D721Med (cell line): ENCODE measurements around the gene MBLAC1.
"Not testable (repeated sequence)": the region's sequence is repeated elsewhere in the genome, so short reads cannot be mapped to it uniquely, and the experiment has no call there.

ENCODE experiments used
- DNase-seq: peaks from one replicate; pipeline ENCODE4 v3.0.0; 2011; ENCODE audit warnings: low spot score; ENCODE audit not compliant: insufficient read length
- FAIRE-seq: peaks from 2 replicates; lab custom pipeline; 2011; peaks lifted over from hg19 to GRCh38; lab: Jason Lieb, UNC
- TF ChIP-seq, protein P1 (sequence below): IDR thresholded peaks from 2 replicates; pipeline ENCODE4 v1.5.1; 2012; ENCODE audit warnings: mild to moderate bottlenecking, control low read depth; ENCODE audit not compliant: insufficient read depth; ENCODE audit errors: missing control alignments

The MBLAC1 gene

DNA sequence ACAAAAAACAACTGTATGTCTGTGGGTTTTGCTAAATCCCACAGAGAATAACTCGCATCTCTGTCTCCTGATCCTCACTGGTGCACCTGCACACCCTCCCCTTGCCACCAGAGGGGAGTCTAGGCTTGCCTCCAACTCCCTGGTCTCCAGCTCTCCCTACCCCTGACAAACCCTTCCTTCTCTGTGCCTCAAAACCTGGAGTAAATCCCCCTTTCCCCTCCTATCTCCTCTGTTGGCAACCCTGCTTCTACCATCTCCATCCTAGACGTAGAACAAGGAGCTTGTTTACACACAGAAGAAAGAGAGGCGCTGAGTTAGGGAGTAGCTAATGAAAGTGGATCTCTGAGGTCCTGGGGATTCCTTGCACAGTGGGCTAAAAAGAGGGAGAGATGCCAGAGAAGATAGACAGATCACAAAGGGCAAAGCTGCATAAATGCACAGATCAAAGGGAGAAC lies 6.0 kb downstream of the MBLAC1 start:
- no peak for FAIRE-seq

DNA sequence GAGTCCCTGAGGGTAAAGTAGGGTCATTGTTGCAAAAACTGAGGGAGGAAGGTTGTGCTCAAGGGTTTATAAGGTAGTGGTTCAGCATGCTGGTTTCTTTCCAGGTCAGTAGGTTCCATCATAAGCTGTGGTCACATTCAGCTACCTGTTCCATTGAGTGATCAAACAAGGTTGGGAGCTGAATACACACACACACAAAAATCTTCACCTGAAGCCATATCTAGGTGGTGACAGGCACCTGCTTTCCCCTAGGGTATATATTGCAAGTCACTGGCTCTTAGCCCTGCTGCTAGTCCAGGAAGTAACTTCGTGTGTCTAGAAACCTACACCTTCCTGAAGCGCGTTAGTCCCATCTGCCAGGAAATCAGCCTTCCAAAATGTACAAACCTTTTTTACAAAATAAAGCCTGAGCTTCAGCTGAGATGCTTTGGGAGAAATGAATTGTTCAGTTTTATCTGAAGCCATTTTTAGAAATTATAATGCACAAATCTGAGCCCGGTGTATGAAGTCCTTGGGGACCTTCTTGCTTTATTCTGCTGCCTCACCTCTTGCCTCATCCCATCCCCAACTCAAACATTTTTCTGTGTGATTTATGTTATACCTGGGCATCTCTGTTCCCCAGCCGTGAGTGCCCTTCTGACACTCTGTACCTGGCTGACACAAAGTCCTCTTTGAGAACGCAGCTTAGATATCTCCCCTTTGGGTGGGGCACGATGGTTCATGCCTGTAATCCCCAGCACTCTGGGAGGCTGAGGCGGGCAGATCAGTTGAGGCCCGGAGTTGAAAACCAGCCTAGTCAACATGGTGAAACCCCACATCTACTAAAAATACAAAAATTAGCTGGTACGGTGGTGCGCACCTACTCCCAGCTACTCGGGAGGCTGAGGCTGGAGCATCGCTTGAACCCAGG lies 11.3 kb downstream of the MBLAC1 start:
- TF ChIP-seq, protein P1, sequence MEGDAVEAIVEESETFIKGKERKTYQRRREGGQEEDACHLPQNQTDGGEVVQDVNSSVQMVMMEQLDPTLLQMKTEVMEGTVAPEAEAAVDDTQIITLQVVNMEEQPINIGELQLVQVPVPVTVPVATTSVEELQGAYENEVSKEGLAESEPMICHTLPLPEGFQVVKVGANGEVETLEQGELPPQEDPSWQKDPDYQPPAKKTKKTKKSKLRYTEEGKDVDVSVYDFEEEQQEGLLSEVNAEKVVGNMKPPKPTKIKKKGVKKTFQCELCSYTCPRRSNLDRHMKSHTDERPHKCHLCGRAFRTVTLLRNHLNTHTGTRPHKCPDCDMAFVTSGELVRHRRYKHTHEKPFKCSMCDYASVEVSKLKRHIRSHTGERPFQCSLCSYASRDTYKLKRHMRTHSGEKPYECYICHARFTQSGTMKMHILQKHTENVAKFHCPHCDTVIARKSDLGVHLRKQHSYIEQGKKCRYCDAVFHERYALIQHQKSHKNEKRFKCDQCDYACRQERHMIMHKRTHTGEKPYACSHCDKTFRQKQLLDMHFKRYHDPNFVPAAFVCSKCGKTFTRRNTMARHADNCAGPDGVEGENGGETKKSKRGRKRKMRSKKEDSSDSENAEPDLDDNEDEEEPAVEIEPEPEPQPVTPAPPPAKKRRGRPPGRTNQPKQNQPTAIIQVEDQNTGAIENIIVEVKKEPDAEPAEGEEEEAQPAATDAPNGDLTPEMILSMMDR: no peak
- FAIRE-seq (no peak), DNase-seq (no peak)

More for the DNA sequence above, 6.0 kb downstream of the MBLAC1 start:
- no peak for DNase-seq
- TF ChIP-seq, protein P1: peak; percentile 97

DNA sequence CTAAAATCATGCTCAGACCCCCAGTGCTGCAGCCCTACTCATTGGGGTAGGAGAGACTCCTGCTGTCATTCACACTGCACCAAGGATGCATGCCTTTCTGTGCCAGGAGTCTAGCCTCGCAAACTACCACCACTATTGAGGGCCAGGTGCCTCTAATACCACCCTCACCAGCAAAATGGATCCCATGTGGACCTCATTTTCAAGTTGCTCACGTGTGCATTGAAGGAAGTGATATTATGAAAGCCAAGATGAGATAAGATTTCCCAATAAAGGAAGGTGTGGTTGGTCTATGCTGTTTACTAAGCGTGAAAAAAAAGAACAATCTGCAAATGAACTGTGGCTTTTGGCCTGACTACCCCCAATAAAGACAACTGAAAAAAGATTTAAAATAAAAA lies 14.8 kb downstream of the MBLAC1 start:
- TF ChIP-seq, protein P1: no peak
- FAIRE-seq (no peak), DNase-seq (no peak)

DNA sequence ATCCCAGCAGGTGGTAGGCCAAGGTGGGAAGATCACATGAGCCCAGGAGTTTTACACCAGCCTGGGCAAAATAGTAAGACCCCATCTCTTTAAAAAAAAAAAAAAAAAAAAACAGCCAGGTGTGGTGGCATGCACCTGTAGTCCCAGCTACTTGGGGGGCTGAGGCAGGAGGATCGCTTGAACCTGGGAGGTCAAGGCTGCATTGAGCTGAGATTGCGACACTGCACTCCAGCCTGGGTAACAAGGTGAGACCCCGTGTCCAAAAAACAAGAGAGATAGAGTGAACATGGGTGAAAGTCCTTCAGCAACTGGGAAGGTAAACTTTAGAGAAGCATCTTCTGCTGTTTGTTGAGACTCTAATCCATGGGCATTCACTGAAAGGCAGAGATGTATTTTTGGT lies 15.7 kb downstream of the MBLAC1 start:
- TF ChIP-seq, protein P1: no peak
- no peak for FAIRE-seq

GRCh38 chr7:100146350-100146749 lies 19.6 kb downstream of the MBLAC1 start:
- not testable (repeated sequence) for FAIRE-seq, DNase-seq

More for the DNA sequence above, 15.7 kb downstream of the MBLAC1 start:
- DNase-seq: no peak

GRCh38 chr7:100147278-100147677 lies 20.5 kb downstream of the MBLAC1 start:
- DNase-seq (no peak), FAIRE-seq (no peak)
- TF ChIP-seq, protein P1: no peak

DNA sequence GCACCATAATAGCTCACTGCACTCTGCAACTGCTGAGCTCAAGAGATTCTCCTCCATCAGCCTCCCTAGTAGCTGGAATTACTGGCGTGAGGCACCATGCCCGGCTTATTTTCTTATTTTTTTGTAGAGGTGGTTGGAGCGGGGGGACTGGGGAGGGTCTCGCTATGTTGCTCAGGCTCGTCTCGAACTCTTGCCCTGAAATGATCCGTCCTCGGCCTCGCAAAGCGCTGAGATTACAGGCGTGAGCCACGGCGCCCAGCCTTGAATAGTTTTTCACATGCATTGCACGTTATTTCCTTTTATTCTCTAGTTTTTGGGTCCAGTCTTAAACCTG lies 21.4 kb downstream of the MBLAC1 start:
- TF ChIP-seq, protein P1: no peak
- FAIRE-seq (no peak), DNase-seq (no peak)
